ENCODE measurements around the gene DNAI2. TPM values are rescaled to one million over a fixed set of nuclear protein-coding genes. Genes with fewer than 3 reads are reported as not detected.
"Not testable (repeated sequence)": the region's sequence is repeated elsewhere in the genome, so short reads cannot be mapped to it uniquely, and the experiment has no call there.

DNAI2 gene
- total and polyA plus RNA-seq, 2 donors = 0.38 to 0.78 TPM

DNA sequence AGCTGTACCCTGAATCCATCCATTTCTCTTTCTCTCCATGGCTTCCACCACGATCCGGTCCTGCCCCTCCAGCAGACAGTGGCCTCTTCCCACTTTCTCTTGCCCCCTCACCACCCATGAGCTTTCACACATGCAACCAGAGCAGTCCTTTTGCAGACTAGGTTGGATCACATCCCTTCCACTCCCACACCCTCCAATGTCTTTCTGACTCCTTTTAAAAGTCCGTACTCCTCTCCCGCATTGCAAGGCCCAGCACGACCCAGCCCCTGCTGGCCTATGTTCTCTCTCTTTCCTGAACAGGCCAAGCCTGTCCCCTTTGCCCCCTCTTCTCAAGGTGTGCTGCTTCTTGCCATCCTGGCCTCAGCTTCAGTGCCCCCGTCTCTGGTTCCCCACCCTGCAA lies 22.5 kb upstream of the DNAI2 start:
- Histone ChIP-seq H3K4me3 (ENCODE audit: low read length in 2 of 2) (no peak overlapping the region), H3K9me3 (ENCODE audit: control insufficient read depth in 2 of 2, insufficient read depth in 1 of 2, low read length in 1 of 2) (peaks cover 0 to 11% of the 10 kb centered on the region in 2 donors), H3K27ac (ENCODE audit: low read depth in 1 of 2, low read length in 1 of 2) (no peak overlapping the region), H3K4me1 (ENCODE audit: control insufficient read depth in 2 of 2, insufficient read depth in 2 of 2, low read length in 2 of 2) (peaks cover 25 to 48% of the 10 kb centered on the region in 2 donors), H3K36me3 (ENCODE audit: control insufficient read depth in 2 of 2, insufficient read depth in 2 of 2, low read length in 1 of 2) (peaks cover 13 to 28% of the 10 kb centered on the region in 2 donors), H3K27me3 (ENCODE audit: control insufficient read depth in 2 of 2, insufficient read depth in 1 of 2, low read length in 1 of 2) (no peaks in the 10 kb centered on the region)
- WGBS = 97% methylated on average over 6 of the region's 6 CpGs
- no peak for DNase-seq (ENCODE audit: low read depth in 6 of 9, low spot score in 9 of 9)

- DNase-seq (ENCODE audit: low read depth in 6 of 9, low spot score in 9 of 9) = no peak
- Histone ChIP-seq H3K4me1 (ENCODE audit: control insufficient read depth in 2 of 2, insufficient read depth in 2 of 2, low read length in 2 of 2) (peaks cover 25 to 47% of the 10 kb centered on the region in 2 donors), H3K36me3 (ENCODE audit: control insufficient read depth in 2 of 2, insufficient read depth in 2 of 2, low read length in 1 of 2) (peaks cover 13 to 28% of the 10 kb centered on the region in 2 donors)
Measured at GRCh38 chr17:74252211-74252610, 21.8 kb upstream of the DNAI2 start.

DNA sequence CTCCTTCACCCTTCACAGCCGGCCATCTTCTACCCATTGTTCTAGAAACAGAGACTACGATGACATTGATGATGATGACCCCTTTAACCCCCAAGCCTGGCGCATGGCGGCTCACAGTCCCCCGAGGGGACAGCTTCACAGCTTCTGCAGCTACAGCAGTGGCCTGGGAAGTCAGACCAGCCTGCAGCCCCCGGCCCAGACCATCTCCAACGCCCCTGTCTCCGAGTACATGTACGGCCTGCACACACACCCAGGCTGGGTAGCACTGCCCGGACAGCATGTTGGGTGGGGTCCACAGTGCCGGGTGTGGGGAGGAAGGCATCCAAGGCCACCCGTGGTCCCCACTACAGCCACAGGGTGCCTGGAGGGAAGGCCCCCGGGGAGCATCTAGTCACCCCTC lies 21.0 kb upstream of the DNAI2 start:
- Histone ChIP-seq H3K9me3 (ENCODE audit: control insufficient read depth in 2 of 2, insufficient read depth in 1 of 2, low read length in 1 of 2) (peaks cover 0 to 1% of the 10 kb centered on the region in 2 donors), H3K27me3 (ENCODE audit: control insufficient read depth in 2 of 2, insufficient read depth in 1 of 2, low read length in 1 of 2) (no peaks in the 10 kb centered on the region), H3K36me3 (ENCODE audit: control insufficient read depth in 2 of 2, insufficient read depth in 2 of 2, low read length in 1 of 2) (peaks cover 13 to 29% of the 10 kb centered on the region in 2 donors), H3K4me1 (ENCODE audit: control insufficient read depth in 2 of 2, insufficient read depth in 2 of 2, low read length in 2 of 2) (peaks cover 25 to 39% of the 10 kb centered on the region in 2 donors), H3K4me3 (ENCODE audit: low read length in 2 of 2) (no peak overlapping the region), H3K27ac (ENCODE audit: low read depth in 1 of 2, low read length in 1 of 2) (no peak overlapping the region)
- 97% methylated on average over 13 of the region's 13 CpGs for WGBS
- DNase-seq (ENCODE audit: low read depth in 6 of 9, low spot score in 9 of 9) = no peak

More at GRCh38 chr17:74252211-74252610, 21.8 kb upstream of the DNAI2 start:
- Histone ChIP-seq H3K27ac (ENCODE audit: low read depth in 1 of 2, low read length in 1 of 2) (no peak overlapping the region), H3K9me3 (ENCODE audit: control insufficient read depth in 2 of 2, insufficient read depth in 1 of 2, low read length in 1 of 2) (peaks cover 0 to 10% of the 10 kb centered on the region in 2 donors), H3K27me3 (ENCODE audit: control insufficient read depth in 2 of 2, insufficient read depth in 1 of 2, low read length in 1 of 2) (no peaks in the 10 kb centered on the region), H3K4me3 (ENCODE audit: low read length in 2 of 2) (no peak overlapping the region)
- 98% methylated on average over 8 of the region's 8 CpGs for WGBS

GRCh38 chr17:74257311-74257710 lies 16.7 kb upstream of the DNAI2 start:
- no peak for DNase-seq (ENCODE audit: low read depth in 6 of 9, low spot score in 9 of 9)
- Histone ChIP-seq H3K9me3 (ENCODE audit: control insufficient read depth in 2 of 2, insufficient read depth in 1 of 2, low read length in 1 of 2) (no peaks in the 10 kb centered on the region), H3K4me1 (ENCODE audit: control insufficient read depth in 2 of 2, insufficient read depth in 2 of 2, low read length in 2 of 2) (no peaks in the 10 kb centered on the region), H3K27ac (ENCODE audit: low read depth in 1 of 2, low read length in 1 of 2) (no peak overlapping the region), H3K4me3 (ENCODE audit: low read length in 2 of 2) (no peak overlapping the region), H3K36me3 (ENCODE audit: control insufficient read depth in 2 of 2, insufficient read depth in 2 of 2, low read length in 1 of 2) (peaks cover 24 to 36% of the 10 kb centered on the region in 2 donors), H3K27me3 (ENCODE audit: control insufficient read depth in 2 of 2, insufficient read depth in 1 of 2, low read length in 1 of 2) (no peaks in the 10 kb centered on the region)
- 96% methylated on average over 10 of the region's 10 CpGs for WGBS

DNA sequence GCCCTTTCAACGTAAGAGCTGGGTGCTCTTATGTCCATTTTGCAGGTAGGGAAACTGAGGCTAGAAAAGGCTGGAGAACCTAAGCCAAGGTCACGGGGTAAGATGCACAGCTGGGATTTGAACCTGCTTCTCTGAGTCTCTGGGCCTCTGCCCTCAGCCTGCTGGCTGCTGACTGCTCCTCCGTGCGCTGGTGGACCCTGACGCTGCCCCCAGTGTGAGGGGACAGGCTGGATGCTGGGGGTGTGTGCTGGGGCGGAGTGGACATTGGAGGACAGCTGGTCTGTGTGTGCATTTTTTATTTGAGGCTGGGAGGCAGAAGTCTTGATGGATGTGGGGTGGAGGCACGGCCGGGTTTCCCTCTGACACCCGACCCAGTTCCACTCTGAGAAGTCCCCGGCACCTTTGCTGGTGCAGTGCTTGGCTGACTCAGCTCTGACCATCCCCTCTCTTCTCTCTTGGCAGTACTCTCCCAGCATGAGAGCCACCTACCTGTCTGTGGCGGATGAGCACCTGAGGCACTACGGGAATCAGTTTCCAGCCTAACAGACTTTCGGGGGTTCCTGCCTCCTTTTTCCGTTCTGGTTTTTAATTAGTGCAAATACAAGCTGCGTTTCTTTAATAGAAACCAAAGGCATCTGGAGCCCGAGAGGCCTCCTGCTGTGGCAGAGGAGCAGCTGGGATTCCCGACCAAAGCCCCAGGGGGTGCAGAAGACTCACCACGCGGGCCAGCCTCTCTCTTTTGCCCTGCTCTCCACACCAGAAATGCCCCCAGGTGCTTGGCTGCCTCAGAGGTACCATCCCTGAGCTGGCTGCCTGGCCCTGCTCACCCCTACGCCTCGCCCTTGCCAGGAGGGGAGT lies 14.1 kb upstream of the DNAI2 start:
- no peak overlapping the region for H3K4me3 ChIP-seq (ENCODE audit: low read length in 2 of 2)
- no peak overlapping the region for H3K27ac ChIP-seq (ENCODE audit: low read depth in 1 of 2, low read length in 1 of 2)
- no peaks in the 10 kb centered on the region for H3K4me1 ChIP-seq (ENCODE audit: control insufficient read depth in 2 of 2, insufficient read depth in 2 of 2, low read length in 2 of 2)
- DNase-seq (ENCODE audit: low read depth in 6 of 9, low spot score in 9 of 9) = no peak
- H3K27me3 ChIP-seq (ENCODE audit: control insufficient read depth in 2 of 2, insufficient read depth in 1 of 2, low read length in 1 of 2) = no peaks in the 10 kb centered on the region
- WGBS = 94% methylated on average over 21 of the region's 21 CpGs
- no peaks in the 10 kb centered on the region for H3K9me3 ChIP-seq (ENCODE audit: control insufficient read depth in 2 of 2, insufficient read depth in 1 of 2, low read length in 1 of 2)
- H3K36me3 ChIP-seq (ENCODE audit: control insufficient read depth in 2 of 2, insufficient read depth in 2 of 2, low read length in 1 of 2) = peaks cover 11 to 25% of the 10 kb centered on the region in 2 donors

- H3K4me3 ChIP-seq (ENCODE audit: low read length in 2 of 2) = no peak overlapping the region
- DNase-seq (ENCODE audit: low read depth in 6 of 9, low spot score in 9 of 9) = no peak
- no peaks in the 10 kb centered on the region for H3K4me1 ChIP-seq (ENCODE audit: control insufficient read depth in 2 of 2, insufficient read depth in 2 of 2, low read length in 2 of 2)
- no peak overlapping the region for H3K27ac ChIP-seq (ENCODE audit: low read depth in 1 of 2, low read length in 1 of 2)
- H3K27me3 ChIP-seq (ENCODE audit: control insufficient read depth in 2 of 2, insufficient read depth in 1 of 2, low read length in 1 of 2) = no peaks in the 10 kb centered on the region
- WGBS = 90% methylated on average over 6 of the region's 6 CpGs
- H3K9me3 ChIP-seq (ENCODE audit: control insufficient read depth in 2 of 2, insufficient read depth in 1 of 2, low read length in 1 of 2) = no peaks in the 10 kb centered on the region
- peaks cover 11 to 22% of the 10 kb centered on the region in 2 donors for H3K36me3 ChIP-seq (ENCODE audit: control insufficient read depth in 2 of 2, insufficient read depth in 2 of 2, low read length in 1 of 2)
Measured at GRCh38 chr17:74260525-74260850, 13.5 kb upstream of the DNAI2 start.

- Histone ChIP-seq H3K4me3 (ENCODE audit: low read length in 2 of 2) (no peak overlapping the region), H3K9me3 (ENCODE audit: control insufficient read depth in 2 of 2, insufficient read depth in 1 of 2, low read length in 1 of 2) (no peaks in the 10 kb centered on the region), H3K4me1 (ENCODE audit: control insufficient read depth in 2 of 2, insufficient read depth in 2 of 2, low read length in 2 of 2) (peaks cover 0 to 3% of the 10 kb centered on the region in 2 donors), H3K27me3 (ENCODE audit: control insufficient read depth in 2 of 2, insufficient read depth in 1 of 2, low read length in 1 of 2) (no peaks in the 10 kb centered on the region), H3K27ac (ENCODE audit: low read depth in 1 of 2, low read length in 1 of 2) (no peak overlapping the region), H3K36me3 (ENCODE audit: control insufficient read depth in 2 of 2, insufficient read depth in 2 of 2, low read length in 1 of 2) (peaks cover 10 to 11% of the 10 kb centered on the region in 2 donors)
- DNase-seq (ENCODE audit: low read depth in 6 of 9, low spot score in 9 of 9) = no peak
- 93% methylated on average over 7 of the region's 7 CpGs for WGBS
Measured at GRCh38 chr17:74262601-74263000, 11.4 kb upstream of the DNAI2 start.

DNA sequence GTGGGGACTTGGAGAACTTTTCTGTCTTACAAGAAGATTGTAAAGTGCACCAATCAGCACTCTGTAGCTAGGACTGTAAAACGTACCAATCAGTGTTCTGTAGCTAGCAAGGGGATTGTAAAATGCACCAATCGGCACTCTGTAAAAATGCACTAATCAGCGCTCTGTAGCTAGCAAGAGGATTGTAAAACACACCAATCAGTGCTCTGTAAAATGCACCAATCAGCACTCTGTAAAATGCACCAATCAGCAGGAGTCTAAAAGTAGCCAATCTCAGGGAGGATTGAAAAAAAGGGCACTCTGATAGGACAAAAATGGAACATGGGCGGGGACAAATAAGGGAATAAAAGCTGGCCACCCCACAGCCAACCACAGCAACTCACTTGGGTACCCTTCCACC lies 7.0 kb upstream of the DNAI2 start:
- WGBS = 85% methylated on average over 4 of the region's 4 CpGs

DNA sequence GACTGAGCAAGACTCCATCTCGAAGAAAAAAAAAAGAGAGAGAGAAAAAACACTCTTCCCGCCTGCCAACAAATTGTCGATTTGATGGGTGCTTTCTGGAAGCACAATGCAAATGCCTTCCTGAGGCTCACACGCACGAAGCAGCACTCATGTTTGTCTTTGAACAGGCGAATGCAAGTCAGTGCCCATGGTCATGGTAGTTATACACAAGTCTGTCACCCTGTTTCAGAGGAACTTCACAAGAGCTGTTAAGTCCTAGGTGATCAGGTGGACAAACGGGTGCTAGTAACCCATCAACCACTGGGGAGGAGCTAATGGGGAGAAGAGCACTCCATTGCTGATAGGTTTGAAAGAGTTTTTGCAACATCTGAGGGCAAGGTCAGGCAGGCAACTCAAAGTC lies 6.5 kb upstream of the DNAI2 start:
- no peaks in the 10 kb centered on the region for H3K36me3 ChIP-seq (ENCODE audit: control insufficient read depth in 2 of 2, insufficient read depth in 2 of 2, low read length in 1 of 2)
- DNase-seq (ENCODE audit: low read depth in 6 of 9, low spot score in 9 of 9) = no peak
- H3K27ac ChIP-seq (ENCODE audit: low read depth in 1 of 2, low read length in 1 of 2) = no peak overlapping the region
- H3K4me3 ChIP-seq (ENCODE audit: low read length in 2 of 2) = no peak overlapping the region
- H3K9me3 ChIP-seq (ENCODE audit: control insufficient read depth in 2 of 2, insufficient read depth in 1 of 2, low read length in 1 of 2) = no peaks in the 10 kb centered on the region
- no peaks in the 10 kb centered on the region for H3K27me3 ChIP-seq (ENCODE audit: control insufficient read depth in 2 of 2, insufficient read depth in 1 of 2, low read length in 1 of 2)
- H3K4me1 ChIP-seq (ENCODE audit: control insufficient read depth in 2 of 2, insufficient read depth in 2 of 2, low read length in 2 of 2) = peaks cover 0 to 15% of the 10 kb centered on the region in 2 donors
- WGBS = 96% methylated on average over 7 of the region's 7 CpGs

More for the DNA sequence above, 7.0 kb upstream of the DNAI2 start:
- DNase-seq (ENCODE audit: low read depth in 6 of 9, low spot score in 9 of 9); H3K27me3 ChIP-seq (ENCODE audit: control insufficient read depth in 2 of 2, insufficient read depth in 1 of 2, low read length in 1 of 2); H3K27ac ChIP-seq (ENCODE audit: low read depth in 1 of 2, low read length in 1 of 2); H3K9me3 ChIP-seq (ENCODE audit: control insufficient read depth in 2 of 2, insufficient read depth in 1 of 2, low read length in 1 of 2); H3K36me3 ChIP-seq (ENCODE audit: control insufficient read depth in 2 of 2, insufficient read depth in 2 of 2, low read length in 1 of 2); H3K4me3 ChIP-seq (ENCODE audit: low read length in 2 of 2): not testable (repeated sequence)
- H3K4me1 ChIP-seq (ENCODE audit: control insufficient read depth in 2 of 2, insufficient read depth in 2 of 2, low read length in 2 of 2) = peaks cover 0 to 15% of the 10 kb centered on the region in 2 donors
